GM21360 (cell line): ENCODE data around the gene POLR1D.

Source experiments
- ATAC-seq: cut with Tn5 transposase; IDR thresholded peaks from one replicate; pipeline ENCODE4 v1.9.1; 2021; ENCODE audit warnings: mild to moderate bottlenecking, moderate library complexity; ENCODE audit not compliant: unreplicated experiment

POLR1D gene

GRCh38 chr13:27670861-27671260, 49.2 kb downstream of the POLR1D start:
- ATAC-seq = no peak

GRCh38 chr13:27672025-27672424, 50.3 kb downstream of the POLR1D start:
- no peak for ATAC-seq
